ENCODE results near the gene SLC25A18.

SLC25A18 gene

GRCh38 chr22:17570851-17571631 is 7.7 kb downstream of the SLC25A18 start:
- no peak for DNase-seq

GRCh38 chr22:17575151-17575550 is 11.9 kb downstream of the SLC25A18 start:
- DNase-seq: no peak

- DNase-seq: no peak
Observed at GRCh38 chr22:17575681-17576080, 12.4 kb downstream of the SLC25A18 start.

GRCh38 chr22:17576470-17576869 is 13.2 kb downstream of the SLC25A18 start:
- no peak for DNase-seq

- no peak for DNase-seq
Observed at GRCh38 chr22:17578136-17578754, 14.9 kb downstream of the SLC25A18 start.

GRCh38 chr22:17579535-17579981 is 16.3 kb downstream of the SLC25A18 start:
- DNase-seq: no peak

GRCh38 chr22:17580441-17581031 is 17.2 kb downstream of the SLC25A18 start:
- DNase-seq: no peak

- no peak for DNase-seq
Observed at GRCh38 chr22:17581056-17581455, 17.8 kb downstream of the SLC25A18 start.

- DNase-seq: no peak
Observed at GRCh38 chr22:17581631-17582030, 18.3 kb downstream of the SLC25A18 start.

GRCh38 chr22:17583151-17583550 is 19.9 kb downstream of the SLC25A18 start:
- DNase-seq: no peak

GRCh38 chr22:17586831-17587440 is 23.6 kb downstream of the SLC25A18 start:
- no peak for DNase-seq

GRCh38 chr22:17587629-17588028 is 24.3 kb downstream of the SLC25A18 start:
- no peak for DNase-seq

- no peak for DNase-seq
Observed at GRCh38 chr22:17588606-17589005, 25.3 kb downstream of the SLC25A18 start.

- DNase-seq: no peak
Observed at GRCh38 chr22:17589810-17590375, 26.6 kb downstream of the SLC25A18 start.

- DNase-seq: no peak
Observed at GRCh38 chr22:17590586-17590985, 27.3 kb downstream of the SLC25A18 start.

GRCh38 chr22:17592201-17592600 is 28.9 kb downstream of the SLC25A18 start:
- DNase-seq: no peak

- DNase-seq: no peak
Observed at GRCh38 chr22:17596226-17596625, 32.9 kb downstream of the SLC25A18 start.

- no peak for DNase-seq
Observed at GRCh38 chr22:17597217-17597616, 33.9 kb downstream of the SLC25A18 start.

GRCh38 chr22:17598318-17598717 is 35.0 kb downstream of the SLC25A18 start:
- DNase-seq: no peak

- no peak for DNase-seq
Observed at GRCh38 chr22:17601031-17601430, 37.7 kb downstream of the SLC25A18 start.

GRCh38 chr22:17603668-17604067 is 40.4 kb downstream of the SLC25A18 start:
- no peak for DNase-seq

GRCh38 chr22:17606496-17606895 is 43.2 kb downstream of the SLC25A18 start:
- no peak for DNase-seq

- no peak for DNase-seq
Observed at GRCh38 chr22:17607891-17608521, 44.7 kb downstream of the SLC25A18 start.
